ENCODE data around the gene NKX1-1. TPM values are rescaled to one million over a fixed set of nuclear protein-coding genes. Genes with fewer than 3 reads are reported as not detected.

Gene NKX1-1
- total and polyA plus RNA-seq, 7 experiments from 2014 or later = not detected

- no peaks in the 10 kb centered on the region for H3K27me3 ChIP-seq (ENCODE audit: control insufficient read depth in 2 of 2, insufficient read depth in 2 of 2, low read length in 2 of 2)
- no peaks in the 10 kb centered on the region for H3K36me3 ChIP-seq (ENCODE audit: control insufficient read depth in 2 of 3, insufficient read depth in 3 of 3, low read length in 3 of 3)
- Mint-ChIP-seq H3K27ac (no peak overlapping the region), H3K4me3 (no peak overlapping the region), H3K9me3 (peaks cover 0 to 13% (median 0%) of the 10 kb centered on the region in 11 donors), H3K4me1 (peaks cover 2 to 13% (median 7%) of the 10 kb centered on the region in 7 donors), H3K27me3 (peaks cover 43 to 76% (median 58%) of the 10 kb centered on the region in 5 donors), H3K36me3 (peaks cover 0 to 5% (median 0%) of the 10 kb centered on the region in 5 donors)
- no peak overlapping the region for H3K27ac ChIP-seq (ENCODE audit: low read depth, low read length)
- H3K9me3 ChIP-seq (ENCODE audit: control insufficient read depth in 2 of 3, low read length in 3 of 3) = no peaks in the 10 kb centered on the region
- intact Hi-C loops (cut with micrococcal nuclease) = no loop called here
- DNase-seq = no peak
- no peaks in the 10 kb centered on the region for H3K4me1 ChIP-seq (ENCODE audit: control insufficient read depth in 2 of 2, insufficient read depth in 2 of 2, low read length in 2 of 2)
- ChIA-PET POLR2A (no interaction called here), CTCF (interaction anchor here (0.5 kb wide), 1 partner anchor 1143 kb away, joined by 4 read pairs; no protein-coding TSS in a partner anchor)
- no peak for ATAC-seq
- H3K4me3 ChIP-seq (ENCODE audit: low read length) = no peak overlapping the region
Observed at GRCh38 chr4:1412376-1413203, 6.3 kb upstream of the NKX1-1 start.

- H3K36me3 ChIP-seq (ENCODE audit: control insufficient read depth in 2 of 3, insufficient read depth in 3 of 3, low read length in 3 of 3) = no peaks in the 10 kb centered on the region
- peaks cover 2 to 13% (median 7%) of the 10 kb centered on the region in 7 donors for H3K4me1 Mint-ChIP-seq
- no peaks in the 10 kb centered on the region for H3K4me1 ChIP-seq (ENCODE audit: control insufficient read depth in 2 of 2, insufficient read depth in 2 of 2, low read length in 2 of 2)
- CTCF ChIA-PET = no interaction called here
- POLR2A ChIA-PET = no interaction called here
- H3K36me3 Mint-ChIP-seq = peaks cover 0 to 5% (median 0%) of the 10 kb centered on the region in 5 donors
- ATAC-seq (no peak), DNase-seq (no peak)
- H3K27ac Mint-ChIP-seq = no peak overlapping the region
- peak overlapping the region in 2 of 10 donors; percentile 43 to 56 for H3K4me3 Mint-ChIP-seq
- H3K27ac ChIP-seq (ENCODE audit: low read depth, low read length) = no peak overlapping the region
- no peak overlapping the region for H3K4me3 ChIP-seq (ENCODE audit: low read length)
- H3K9me3 ChIP-seq (ENCODE audit: control insufficient read depth in 2 of 3, low read length in 3 of 3) = no peaks in the 10 kb centered on the region
- no peaks in the 10 kb centered on the region for H3K27me3 ChIP-seq (ENCODE audit: control insufficient read depth in 2 of 2, insufficient read depth in 2 of 2, low read length in 2 of 2)
- peaks cover 0 to 13% (median 0%) of the 10 kb centered on the region in 11 donors for H3K9me3 Mint-ChIP-seq
- H3K27me3 Mint-ChIP-seq = peaks cover 49 to 72% (median 58%) of the 10 kb centered on the region in 5 donors
- intact Hi-C loops (cut with micrococcal nuclease) = no loop called here
Observed at GRCh38 chr4:1411436-1412375, 5.5 kb upstream of the NKX1-1 start.

DNA sequence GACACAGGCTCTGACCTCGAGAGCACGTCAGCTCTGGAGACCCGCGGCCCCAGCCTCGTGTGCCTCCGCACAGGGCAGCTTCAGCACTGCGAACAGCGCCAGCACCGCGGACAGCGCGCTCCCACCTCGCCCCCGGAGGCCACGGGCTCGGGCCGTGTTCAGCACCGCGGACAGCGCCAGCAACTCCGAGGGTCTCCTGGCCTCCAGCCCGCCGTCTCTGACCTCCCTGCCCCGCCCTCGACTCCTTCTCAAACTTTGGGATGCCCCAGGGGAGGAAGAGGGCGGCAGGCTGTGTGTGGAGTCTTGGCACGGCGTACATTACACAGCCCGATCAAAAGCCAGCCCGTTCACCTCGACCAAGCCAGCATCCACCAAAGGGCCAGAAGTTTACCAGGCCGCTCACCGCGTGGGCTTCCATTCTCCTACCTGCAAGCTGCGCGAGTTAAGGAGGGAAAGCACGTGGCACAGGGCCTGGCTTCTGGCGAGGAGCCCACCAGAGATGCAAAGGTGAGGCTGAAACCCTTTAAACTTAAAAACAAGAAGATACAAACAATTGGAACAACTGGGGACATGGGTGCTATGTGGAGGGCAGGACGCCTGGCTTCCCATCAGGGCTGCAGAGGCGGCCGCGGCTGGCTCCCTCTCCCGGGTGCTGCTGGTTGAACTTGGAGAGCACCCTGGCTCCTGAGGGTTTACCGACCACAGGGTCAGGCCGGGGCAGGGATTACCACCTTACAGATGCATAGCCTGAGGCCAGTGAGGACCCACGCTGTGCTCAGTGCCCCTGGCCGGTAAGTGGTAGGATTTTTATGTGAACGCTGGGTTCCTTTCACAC, 4.5 kb upstream of the NKX1-1 start:
- Mint-ChIP-seq H3K27ac (no peak overlapping the region), H3K36me3 (peaks cover 0 to 3% (median 0%) of the 10 kb centered on the region in 5 donors), H3K4me3 (no peak overlapping the region), H3K4me1 (peaks cover 2 to 9% (median 7%) of the 10 kb centered on the region in 7 donors), H3K9me3 (peaks cover 0 to 12% (median 0%) of the 10 kb centered on the region in 11 donors), H3K27me3 (peaks cover 45 to 63% (median 50%) of the 10 kb centered on the region in 5 donors)
- Histone ChIP-seq H3K4me1 (ENCODE audit: control insufficient read depth in 2 of 2, insufficient read depth in 2 of 2, low read length in 2 of 2) (no peaks in the 10 kb centered on the region), H3K4me3 (ENCODE audit: low read length) (no peak overlapping the region), H3K27me3 (ENCODE audit: control insufficient read depth in 2 of 2, insufficient read depth in 2 of 2, low read length in 2 of 2) (no peaks in the 10 kb centered on the region), H3K9me3 (ENCODE audit: control insufficient read depth in 2 of 3, low read length in 3 of 3) (no peaks in the 10 kb centered on the region), H3K27ac (ENCODE audit: low read depth, low read length) (no peak overlapping the region), H3K36me3 (ENCODE audit: control insufficient read depth in 2 of 3, insufficient read depth in 3 of 3, low read length in 3 of 3) (no peaks in the 10 kb centered on the region)
- peak; percentile 70 for ATAC-seq
- ChIA-PET POLR2A (no interaction called here), CTCF (no interaction called here)
- intact Hi-C loops (cut with micrococcal nuclease) = no loop called here
- peak in 6 of 9 donors; percentile 22 to 52 (median 34) for DNase-seq

- H3K27ac Mint-ChIP-seq = peak overlapping the region in 2 of 9 donors; percentile 23 to 62
- ChIA-PET POLR2A (no interaction called here), CTCF (no interaction called here)
- no peak for ATAC-seq
- peaks cover 0 to 5% (median 0%) of the 10 kb centered on the region in 5 donors for H3K36me3 Mint-ChIP-seq
- intact Hi-C loops (cut with micrococcal nuclease) = loop anchor here in 1 of 2 donors (5.0 kb wide), 1 partner anchor 837 kb away; no protein-coding TSS in a partner anchor
- no peak overlapping the region for H3K4me3 Mint-ChIP-seq
- H3K4me1 ChIP-seq (ENCODE audit: control insufficient read depth in 2 of 2, insufficient read depth in 2 of 2, low read length in 2 of 2) = no peaks in the 10 kb centered on the region
- H3K36me3 ChIP-seq (ENCODE audit: control insufficient read depth in 2 of 3, insufficient read depth in 3 of 3, low read length in 3 of 3) = no peaks in the 10 kb centered on the region
- no peak overlapping the region for H3K4me3 ChIP-seq (ENCODE audit: low read length)
- H3K4me1 Mint-ChIP-seq = peaks cover 4 to 12% (median 7%) of the 10 kb centered on the region in 7 donors
- H3K27me3 Mint-ChIP-seq = peaks cover 48 to 64% (median 50%) of the 10 kb centered on the region in 5 donors
- H3K27me3 ChIP-seq (ENCODE audit: control insufficient read depth in 2 of 2, insufficient read depth in 2 of 2, low read length in 2 of 2) = no peaks in the 10 kb centered on the region
- H3K9me3 ChIP-seq (ENCODE audit: control insufficient read depth in 2 of 3, low read length in 3 of 3) = no peaks in the 10 kb centered on the region
- DNase-seq = no peak
- H3K9me3 Mint-ChIP-seq = peaks cover 0 to 12% (median 0%) of the 10 kb centered on the region in 11 donors
- no peak overlapping the region for H3K27ac ChIP-seq (ENCODE audit: low read depth, low read length)
Observed at GRCh38 chr4:1409491-1410425, 3.5 kb upstream of the NKX1-1 start.

DNA sequence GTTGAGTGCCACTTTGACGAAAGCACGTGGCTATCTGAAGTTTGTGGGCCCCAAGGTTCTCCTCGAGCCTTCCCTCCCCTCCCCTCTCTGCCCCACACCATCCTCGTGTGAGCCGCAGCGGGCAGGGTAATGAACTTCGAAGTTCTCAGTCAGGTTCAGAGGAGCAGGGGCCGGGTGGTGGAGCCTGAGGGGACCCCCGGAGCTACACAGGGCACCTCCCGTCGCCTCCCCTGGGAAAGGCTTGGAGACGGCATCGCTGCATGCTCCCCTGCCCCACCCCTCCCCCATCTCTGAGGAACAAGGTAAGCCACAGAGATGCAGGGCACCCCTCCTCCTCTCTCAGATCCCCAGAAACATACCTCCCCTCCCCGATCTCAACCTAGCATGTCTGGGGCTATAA, 2.8 kb upstream of the NKX1-1 start:
- H3K9me3 ChIP-seq (ENCODE audit: control insufficient read depth in 2 of 3, low read length in 3 of 3) = no peaks in the 10 kb centered on the region

More for the DNA sequence above, 2.8 kb upstream of the NKX1-1 start:
- ATAC-seq (no peak), DNase-seq (no peak)
- Mint-ChIP-seq H3K36me3 (peaks cover 0 to 5% (median 0%) of the 10 kb centered on the region in 5 donors), H3K27ac (peak overlapping the region in 2 of 9 donors; percentile 23 to 62), H3K27me3 (peaks cover 48 to 64% (median 52%) of the 10 kb centered on the region in 5 donors), H3K4me1 (peaks cover 4 to 12% (median 7%) of the 10 kb centered on the region in 7 donors), H3K4me3 (no peak overlapping the region), H3K9me3 (peaks cover 0 to 12% (median 0%) of the 10 kb centered on the region in 11 donors)
- Histone ChIP-seq H3K36me3 (ENCODE audit: control insufficient read depth in 2 of 3, insufficient read depth in 3 of 3, low read length in 3 of 3) (no peaks in the 10 kb centered on the region), H3K4me1 (ENCODE audit: control insufficient read depth in 2 of 2, insufficient read depth in 2 of 2, low read length in 2 of 2) (no peaks in the 10 kb centered on the region), H3K4me3 (ENCODE audit: low read length) (no peak overlapping the region), H3K27ac (ENCODE audit: low read depth, low read length) (no peak overlapping the region), H3K27me3 (ENCODE audit: control insufficient read depth in 2 of 2, insufficient read depth in 2 of 2, low read length in 2 of 2) (no peaks in the 10 kb centered on the region)
- intact Hi-C loops (cut with micrococcal nuclease) = loop anchor here in 1 of 2 donors (5.0 kb wide), 1 partner anchor 837 kb away; no protein-coding TSS in a partner anchor
- CTCF ChIA-PET = no interaction called here
- POLR2A ChIA-PET = no interaction called here

All from naive thymus-derived CD4-positive, alpha-beta T cell (primary cell).